Lower leg skin (tissue), 4 donors: ENCODE measurements around the gene POLR2I. TPM values are rescaled to one million over a fixed set of nuclear protein-coding genes. Genes with fewer than 3 reads are reported as not detected.
A peak's percentile ranks its signal among the peaks of the same experiment; 100 is the strongest.
"Not testable (repeated sequence)": the region's sequence is repeated elsewhere in the genome, so short reads cannot be mapped to it uniquely, and the experiment has no call there.

Source experiments
- DNase-seq, 2 donors: peaks; one replicate each; pipeline ENCODE4 v3.0.0-alpha.2; 2019; ENCODE audit warnings: low spot score in 2 of 2
- H3K4me3 ChIP-seq: fragments of 200-600 bp; sonication (generic); 2 replicates; pipeline ENCODE4 v1.5.1; 2017; ENCODE audit warnings: mild to moderate bottlenecking, low read depth; ENCODE audit not compliant: poor library complexity, severe bottlenecking
- POLR2A ChIP-seq, 2 donors: fragments of 450-650 bp; IDR thresholded peaks; one replicate each; pipeline ENCODE4 v1.6.1; 2016 to 2017; ENCODE audit warnings: antibody characterized with exemption in 2 of 2, mild to moderate bottlenecking in 1 of 2, moderate library complexity in 1 of 2
- WGBS, 2 donors: methylation state at CpG; one replicate each; pipeline ENCODE4 v1.1.5; 2018; 5-methylcytosine and 5-hydroxymethylcytosine counted together
- intact Hi-C: fragments of 100-400 bp; cut with DNase I; formaldehyde crosslinking; loops from one replicate; pipeline ENCODE4 v1.15.0; 2023; ENCODE audit warnings: low total_unique reads
- total RNA-seq, 4 donors: library from RNA; depleted of rRNA; stranded (reverse); fragments of >200 nt; gene quantifications; one replicate each; pipeline ENCODE4 v1.1.0, GENCODE V29; 2016
- TF ChIP-seq, protein P1 (sequence below), 3 donors: fragments of 450-650 bp; IDR thresholded peaks; one replicate each; pipeline ENCODE4 v1.5.1; 2016; ENCODE audit warnings: antibody characterized with exemption in 3 of 3, mild to moderate bottlenecking in 3 of 3, moderate library complexity in 2 of 3

Gene POLR2I
- total RNA-seq, 4 donors from 2014 or later, result 32.0 to 74.8 (median 57.5) TPM

DNA sequence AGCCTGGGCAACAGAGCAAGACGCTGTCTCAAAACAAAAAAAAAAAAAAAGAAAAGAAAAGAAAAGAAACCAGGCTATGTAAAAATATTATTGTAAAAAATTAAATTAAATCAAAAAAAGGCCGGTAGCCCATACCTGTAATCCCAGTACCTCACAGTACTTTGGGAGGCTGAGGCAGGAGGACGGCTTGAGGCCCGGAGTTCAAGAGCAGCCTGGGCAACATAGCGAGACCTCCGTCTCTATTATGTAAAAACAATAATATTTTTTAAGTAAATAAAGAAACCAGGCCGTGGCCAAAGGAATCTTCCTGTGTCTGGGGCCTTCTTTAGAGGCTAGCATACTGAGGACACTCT, 24.4 kb upstream of the POLR2I start:
- no peak for DNase-seq
- H3K4me3 ChIP-seq, result no peak overlapping the region
- TF ChIP-seq POLR2A (IDR thresholded peaks at IDR 0.05), result no peak
- TF ChIP-seq, protein P1, sequence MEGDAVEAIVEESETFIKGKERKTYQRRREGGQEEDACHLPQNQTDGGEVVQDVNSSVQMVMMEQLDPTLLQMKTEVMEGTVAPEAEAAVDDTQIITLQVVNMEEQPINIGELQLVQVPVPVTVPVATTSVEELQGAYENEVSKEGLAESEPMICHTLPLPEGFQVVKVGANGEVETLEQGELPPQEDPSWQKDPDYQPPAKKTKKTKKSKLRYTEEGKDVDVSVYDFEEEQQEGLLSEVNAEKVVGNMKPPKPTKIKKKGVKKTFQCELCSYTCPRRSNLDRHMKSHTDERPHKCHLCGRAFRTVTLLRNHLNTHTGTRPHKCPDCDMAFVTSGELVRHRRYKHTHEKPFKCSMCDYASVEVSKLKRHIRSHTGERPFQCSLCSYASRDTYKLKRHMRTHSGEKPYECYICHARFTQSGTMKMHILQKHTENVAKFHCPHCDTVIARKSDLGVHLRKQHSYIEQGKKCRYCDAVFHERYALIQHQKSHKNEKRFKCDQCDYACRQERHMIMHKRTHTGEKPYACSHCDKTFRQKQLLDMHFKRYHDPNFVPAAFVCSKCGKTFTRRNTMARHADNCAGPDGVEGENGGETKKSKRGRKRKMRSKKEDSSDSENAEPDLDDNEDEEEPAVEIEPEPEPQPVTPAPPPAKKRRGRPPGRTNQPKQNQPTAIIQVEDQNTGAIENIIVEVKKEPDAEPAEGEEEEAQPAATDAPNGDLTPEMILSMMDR (IDR thresholded peaks at IDR 0.05), result no peak
- intact Hi-C loops, result no loop called here
- WGBS, 2 donors, result 46 to 61% methylated on average over 7 of the region's 7 CpGs

DNA sequence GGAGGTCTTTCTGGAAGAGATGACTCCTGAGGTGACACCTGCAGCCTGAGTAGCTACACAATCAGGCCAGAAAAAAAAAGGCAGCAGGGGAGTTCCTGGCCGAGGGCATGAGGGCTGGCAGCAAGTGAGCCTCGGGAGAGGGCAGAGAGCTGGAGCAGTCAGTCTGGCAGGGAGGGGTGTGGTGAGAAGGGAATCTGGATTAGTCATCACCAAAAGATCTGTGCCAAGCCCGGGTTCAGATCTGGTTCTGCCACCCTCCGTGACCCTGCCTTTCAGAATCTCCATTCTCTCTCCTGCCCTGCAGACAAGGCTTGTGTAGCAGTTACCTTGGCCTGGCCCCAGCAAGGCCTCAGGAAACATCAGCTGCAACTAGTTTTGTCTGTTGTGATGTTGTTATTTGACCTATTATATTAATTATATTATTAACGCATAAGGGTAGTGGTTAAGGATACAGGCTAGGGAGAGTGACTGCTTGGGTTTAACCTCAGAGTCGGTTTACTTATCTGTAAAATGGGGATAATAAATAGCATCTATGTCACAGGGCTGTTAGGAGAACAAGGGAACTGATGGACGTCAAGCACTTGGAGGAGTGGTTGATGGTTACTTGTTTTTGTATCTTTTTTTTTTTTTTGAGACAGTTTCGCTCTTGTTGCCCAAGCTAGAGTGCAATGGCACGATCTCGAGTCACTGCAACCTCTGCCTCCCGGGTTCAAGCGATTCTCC, 22.4 kb upstream of the POLR2I start:
- intact Hi-C loops, result no loop called here
- TF ChIP-seq POLR2A (IDR thresholded peaks at IDR 0.05), result no peak
- TF ChIP-seq, protein P1 (IDR thresholded peaks at IDR 0.05), result no peak
- H3K4me3 ChIP-seq, result no peak overlapping the region
- WGBS, 2 donors, result 42 to 48% methylated on average over 12 of the region's 12 CpGs
- DNase-seq, result peak; percentile 77 to 90

DNA sequence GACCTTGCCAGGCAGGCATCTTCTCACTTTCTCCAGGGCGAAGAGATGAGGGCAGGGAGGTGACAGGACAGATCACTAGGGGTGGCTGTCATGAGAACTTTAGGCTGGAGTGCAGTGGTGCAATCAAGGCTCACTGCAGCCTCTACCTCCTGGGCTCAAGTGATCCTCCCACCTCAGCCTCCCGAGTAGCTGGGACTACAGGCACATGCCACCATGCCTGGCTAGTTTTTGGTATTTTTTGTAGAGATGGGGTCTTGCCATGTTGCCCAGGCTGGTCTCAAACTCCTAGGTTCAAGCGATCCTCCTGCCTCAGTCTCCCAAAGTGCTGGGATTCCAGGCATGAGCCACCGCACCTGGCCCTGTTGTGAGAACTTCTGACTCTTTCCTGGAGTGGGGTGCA, 20.2 kb upstream of the POLR2I start:
- H3K4me3 ChIP-seq, DNase-seq, intact Hi-C loops: not testable (repeated sequence)
- WGBS, 2 donors, result 89% methylated on average over 4 of the region's 4 CpGs

DNA sequence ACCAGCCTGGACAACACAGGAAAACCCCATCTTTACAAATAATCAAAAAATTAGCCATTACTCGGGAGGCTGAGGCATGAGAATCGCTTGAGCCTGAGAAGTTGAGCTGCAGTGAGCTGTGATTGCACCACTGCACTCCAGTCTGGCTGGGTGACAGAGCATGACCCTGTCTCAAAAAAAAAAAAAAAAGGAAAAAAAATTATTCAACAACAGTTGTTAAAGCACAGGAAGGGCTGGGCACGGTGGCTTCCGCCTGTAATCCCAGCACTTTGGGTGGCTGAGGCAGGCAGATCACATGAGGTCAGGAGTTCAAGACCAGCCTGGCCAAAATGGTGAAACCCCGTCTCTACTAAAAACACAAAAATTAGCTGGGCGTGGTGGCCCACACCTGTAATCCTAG, 16.5 kb upstream of the POLR2I start:
- H3K4me3 ChIP-seq, DNase-seq, intact Hi-C loops: not testable (repeated sequence)
- 59 to 66% methylated on average over 6 of the region's 6 CpGs for WGBS, 2 donors

DNA sequence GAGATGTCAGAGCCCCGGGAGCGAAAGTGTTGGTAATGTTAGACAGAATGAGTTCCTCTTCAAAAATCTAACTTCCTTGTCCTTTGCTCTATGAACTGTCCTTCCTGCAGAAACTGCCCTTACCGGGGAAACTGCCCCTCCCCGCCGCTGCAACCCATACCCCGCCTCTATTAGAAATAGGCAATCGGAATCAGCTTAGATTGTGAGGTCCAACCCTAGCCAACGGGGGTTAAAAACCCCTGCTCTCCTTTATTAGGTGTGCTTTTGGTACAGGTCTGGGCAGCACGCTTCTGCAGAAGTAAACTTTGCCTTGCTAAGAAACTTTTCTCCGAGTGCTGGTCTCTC, 13.7 kb upstream of the POLR2I start:
- WGBS, 2 donors, result 8 to 11% methylated on average over 10 of the region's 10 CpGs
- no peak for TF ChIP-seq POLR2A (IDR thresholded peaks at IDR 0.05)
- TF ChIP-seq, protein P1 (IDR thresholded peaks at IDR 0.05), result no peak
- intact Hi-C loops, result no loop called here
- DNase-seq, result no peak
- no peak overlapping the region for H3K4me3 ChIP-seq

DNA sequence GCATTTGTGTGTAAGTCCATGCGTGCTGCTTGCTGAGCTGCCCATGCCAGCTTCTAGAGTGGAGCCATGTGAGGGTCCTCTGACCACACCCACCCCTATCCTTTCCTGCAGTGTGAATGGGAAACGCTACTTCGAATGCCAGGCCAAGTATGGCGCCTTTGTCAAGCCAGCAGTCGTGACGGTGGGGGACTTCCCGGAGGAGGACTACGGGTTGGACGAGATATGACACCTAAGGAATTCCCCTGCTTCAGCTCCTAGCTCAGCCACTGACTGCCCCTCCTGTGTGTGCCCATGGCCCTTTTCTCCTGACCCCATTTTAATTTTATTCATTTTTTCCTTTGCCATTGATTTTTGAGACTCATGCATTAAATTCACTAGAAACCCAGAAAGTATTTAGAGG, 10.9 kb upstream of the POLR2I start:
- 68 to 80% methylated on average over 9 of the region's 9 CpGs for WGBS, 2 donors
- no peak overlapping the region for H3K4me3 ChIP-seq
- intact Hi-C loops, result no loop called here
- no peak for TF ChIP-seq POLR2A (IDR thresholded peaks at IDR 0.05)
- DNase-seq, result no peak

DNA sequence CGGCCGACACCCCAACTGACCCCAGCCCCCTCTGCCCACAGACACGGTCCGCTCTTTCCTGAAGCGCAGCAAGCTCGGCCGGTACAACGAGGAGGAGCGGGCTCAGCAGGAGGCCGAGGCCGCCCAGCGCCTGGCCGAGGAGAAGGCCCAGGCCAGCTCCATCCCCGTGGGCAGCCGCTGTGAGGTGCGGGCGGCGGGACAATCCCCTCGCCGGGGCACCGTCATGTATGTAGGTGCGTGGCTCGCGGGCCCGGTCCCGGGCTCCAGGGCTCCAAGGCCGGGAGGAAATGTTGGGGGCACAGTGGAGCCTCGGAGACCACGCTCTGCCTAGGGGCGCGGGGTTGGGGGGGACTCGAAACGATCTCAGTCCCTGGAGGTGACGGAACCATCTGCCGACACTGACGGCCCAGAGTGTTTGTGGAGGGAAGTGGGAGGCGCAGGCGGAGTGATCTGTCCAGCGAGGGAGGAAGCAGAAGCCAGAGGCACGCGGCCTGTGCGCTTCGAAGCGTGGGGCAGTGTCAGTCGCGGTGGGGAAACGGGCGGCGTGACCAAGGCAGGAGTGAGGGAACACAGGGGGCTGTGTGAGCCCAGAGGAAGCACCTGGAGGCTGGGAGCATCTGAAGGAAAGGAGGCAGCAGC, 6.9 kb upstream of the POLR2I start:
- WGBS, 2 donors, result 87 to 93% methylated on average over 48 to 49 of the region's 49 CpGs
- H3K4me3 ChIP-seq, result no peak overlapping the region
- TF ChIP-seq POLR2A (IDR thresholded peaks at IDR 0.05), result no peak
- TF ChIP-seq, protein P1 (IDR thresholded peaks at IDR 0.05), result no peak
- intact Hi-C loops, result loop anchor here (5.0 kb wide), 1 partner anchor 46 kb away; no protein-coding TSS in a partner anchor
- no peak for DNase-seq
